Stomach (tissue), 9 donors: ENCODE data around the gene NRXN2. TPM values are rescaled to one million over a fixed set of nuclear protein-coding genes. Genes with fewer than 3 reads are reported as not detected.

ENCODE experiments used
- DNase-seq, 2 donors: peaks; one replicate each; pipeline versions ENCODE4 v3.0.0 to v3.0.0-alpha.2; 2013 to 2019
- H3K27ac ChIP-seq, 5 donors: fragments of 200-600 bp in 4 of 5; sonication (generic) in 4 of 5; one replicate each; pipeline ENCODE4 v1.5.1; 2013 to 2019; ENCODE audit warnings: mild to moderate bottlenecking in 1 of 5, moderate library complexity in 1 of 5
- H3K27me3 ChIP-seq, 3 donors: fragments of 200-600 bp; sonication (generic); one replicate each; pipeline ENCODE4 v1.5.1; 2017 to 2019; ENCODE audit warnings: mixed run types in 1 of 3
- H3K36me3 ChIP-seq, 4 donors: fragments of 200-600 bp; sonication (generic); 1 replicate in 3 of 4; 2 replicates in 1 of 4; pipeline ENCODE4 v1.5.1; 2016 to 2019
- H3K4me1 ChIP-seq, 4 donors: fragments of 200-600 bp; sonication (generic); one replicate each; pipeline ENCODE4 v1.5.1; 2016 to 2019
- H3K4me3 ChIP-seq, 4 donors: fragments of 200-600 bp; sonication (generic) in 3 of 4; one replicate each; pipeline ENCODE4 v1.5.1; 2016 to 2019; ENCODE audit warnings: mild to moderate bottlenecking in 1 of 4
- H3K9me3 ChIP-seq, 4 donors: fragments of 200-600 bp; sonication (generic); one replicate each; pipeline ENCODE4 v1.5.1; 2016 to 2019
- CTCF ChIP-seq, 7 experiments: fragments of 450-650 bp in 4 of 7; fragments of 200-600 bp in 3 of 7; sonication (generic) in 3 of 7; IDR thresholded peaks; one replicate each; pipeline ENCODE4 v1.5.1; 2016 to 2019; ENCODE audit warnings: antibody characterized with exemption in 7 of 7, control low read depth in 2 of 7, mild to moderate bottlenecking in 1 of 7
- EP300 ChIP-seq: sonication (generic); formaldehyde crosslinking; IDR thresholded peaks from one replicate; pipeline ENCODE4 v1.6.1; 2017; ENCODE audit warnings: antibody characterized with exemption
- POLR2A ChIP-seq, 4 donors: fragments of 450-650 bp; IDR thresholded peaks; one replicate each; pipeline ENCODE4 v1.6.1; 2016; ENCODE audit warnings: antibody characterized with exemption in 4 of 4, control low read depth in 2 of 4, mild to moderate bottlenecking in 1 of 4, moderate library complexity in 1 of 4
- POLR2AphosphoS5 ChIP-seq, 3 donors: sonication (generic); formaldehyde crosslinking; IDR thresholded peaks; one replicate each; pipeline ENCODE4 v1.6.1; 2016; ENCODE audit warnings: antibody characterized with exemption in 3 of 3
- WGBS, 5 donors: extraction: QIAGEN DNeasy Blood & Tissue Kit in 3 of 5; methylation state at CpG; one replicate each; pipeline versions ENCODE4 v1.1.5 to v1.1.7; 2013 to 2018; 5-methylcytosine and 5-hydroxymethylcytosine counted together
- intact Hi-C: fragments of 100-400 bp; cut with DNase I; formaldehyde crosslinking; loops from one replicate; pipeline ENCODE4 v1.15.1; 2023; ENCODE audit warnings: low total_unique reads
- polyA plus RNA-seq, 3 donors: library from polyadenylated mRNA; stranded (reverse); fragments of 200-250 nt; gene quantifications; one replicate each; pipeline ENCODE4 v1.2.3, GENCODE V29; 2013
- total RNA-seq, 5 donors: library from RNA; depleted of rRNA; stranded (reverse); fragments of >200 nt; gene quantifications; one replicate each; pipeline versions ENCODE4 v1.1.0 to v1.2.3, GENCODE V29; 2014 to 2016
- donor health status: healthy with polysubstance abuse.
- donor health status: Bipolar disorder and iron deficiency.
- donor health status: healthy.

The NRXN2 gene
- total and polyA plus RNA-seq, 8 donors, result 0.14 to 16.9 (median 1.2) TPM; not detected in 4

GRCh38 chr11:64560941-64561340 lies 162.1 kb downstream of the NRXN2 start:
- TF ChIP-seq POLR2AphosphoS5 (IDR thresholded peaks at IDR 0.05) (no peak), POLR2A (IDR thresholded peaks at IDR 0.05) (no peak), CTCF (IDR thresholded peaks at IDR 0.05) (no peak), EP300 (no peak)
- H3K36me3 ChIP-seq, result no peaks in the 10 kb centered on the region
- no peak overlapping the region for H3K27ac ChIP-seq
- intact Hi-C loops, result no loop called here
- WGBS, 5 donors, result 85 to 97% (median 90%) methylated on average over 10 to 16 of the region's 16 CpGs
- no peak for DNase-seq
- H3K9me3 ChIP-seq, result no peaks in the 10 kb centered on the region
- H3K4me1 ChIP-seq, result peaks cover 0 to under 1% (median under 1%) of the 10 kb centered on the region in 4 donors
- H3K27me3 ChIP-seq, result peaks cover 0 to 30% (median 0%) of the 10 kb centered on the region in 3 donors
- H3K4me3 ChIP-seq, result no peak overlapping the region

- WGBS, 5 donors, result 57 to 71% (median 66%) methylated on average over 8 to 15 of the region's 15 CpGs
- Histone ChIP-seq H3K4me3 (no peak overlapping the region), H3K36me3 (no peaks in the 10 kb centered on the region), H3K27ac (no peak overlapping the region), H3K4me1 (peaks cover 0 to 7% (median 5%) of the 10 kb centered on the region in 4 donors), H3K27me3 (peaks cover 0 to 30% (median 0%) of the 10 kb centered on the region in 3 donors), H3K9me3 (no peaks in the 10 kb centered on the region)
- intact Hi-C loops, result no loop called here
- TF ChIP-seq EP300 (no peak), POLR2A (IDR thresholded peaks at IDR 0.05) (no peak), POLR2AphosphoS5 (IDR thresholded peaks at IDR 0.05) (no peak), CTCF (IDR thresholded peaks at IDR 0.05) (no peak)
- DNase-seq, result no peak
Observed at GRCh38 chr11:64560139-64560771, 162.7 kb downstream of the NRXN2 start.

GRCh38 chr11:64559351-64560138 lies 163.5 kb downstream of the NRXN2 start:
- 65 to 73% (median 71%) methylated on average over 19 of the region's 19 CpGs for WGBS, 5 donors
- no peaks in the 10 kb centered on the region for H3K9me3 ChIP-seq
- no peaks in the 10 kb centered on the region for H3K36me3 ChIP-seq
- no peak overlapping the region for H3K27ac ChIP-seq
- peak in 1 of 2 donors; percentile 47 for DNase-seq
- no peak for TF ChIP-seq CTCF (IDR thresholded peaks at IDR 0.05)
- no peak for TF ChIP-seq POLR2A (IDR thresholded peaks at IDR 0.05)
- no peak for TF ChIP-seq EP300
- no peak for TF ChIP-seq POLR2AphosphoS5 (IDR thresholded peaks at IDR 0.05)
- H3K4me1 ChIP-seq, result peaks cover 0 to 14% (median 11%) of the 10 kb centered on the region in 4 donors
- intact Hi-C loops, result no loop called here
- no peak overlapping the region for H3K4me3 ChIP-seq
- peaks cover 0 to 30% (median 0%) of the 10 kb centered on the region in 3 donors for H3K27me3 ChIP-seq

- H3K36me3 ChIP-seq, result no peaks in the 10 kb centered on the region
- H3K4me1 ChIP-seq, result peaks cover 0 to 21% (median 16%) of the 10 kb centered on the region in 4 donors
- WGBS, 5 donors, result 79 to 88% (median 87%) methylated on average over 9 of the region's 9 CpGs
- intact Hi-C loops, result no loop called here
- H3K27me3 ChIP-seq, result peaks cover 0 to 30% (median 0%) of the 10 kb centered on the region in 3 donors
- TF ChIP-seq EP300 (no peak), POLR2A (IDR thresholded peaks at IDR 0.05) (no peak), POLR2AphosphoS5 (IDR thresholded peaks at IDR 0.05) (no peak), CTCF (IDR thresholded peaks at IDR 0.05) (no peak)
- H3K9me3 ChIP-seq, result no peaks in the 10 kb centered on the region
- H3K27ac ChIP-seq, result no peak overlapping the region
- no peak overlapping the region for H3K4me3 ChIP-seq
- no peak for DNase-seq
Observed at GRCh38 chr11:64558869-64559268, 164.1 kb downstream of the NRXN2 start.
